ENCODE data around the gene CWF19L1.

- TF ChIP-seq CTCF (IDR thresholded peaks at IDR 0.05; ENCODE audit: low read depth, low read length, missing input control) (no peak), MAX (IDR thresholded peaks at IDR 0.05) (no peak)
Observed at GRCh38 chr10:100208276-100208675, 59.2 kb downstream of the CWF19L1 start.
